GM18499 (cell line): ENCODE results near the gene MAT2B.
"Not testable (repeated sequence)": the region's sequence is repeated elsewhere in the genome, so short reads cannot be mapped to it uniquely, and the experiment has no call there.

ENCODE experiments used
- ATAC-seq: cut with Tn5 transposase; IDR thresholded peaks from one replicate; pipeline ENCODE4 v1.9.1; 2021; ENCODE audit warnings: moderate number of reproducible peaks; ENCODE audit not compliant: insufficient read depth, unreplicated experiment

The MAT2B gene

DNA sequence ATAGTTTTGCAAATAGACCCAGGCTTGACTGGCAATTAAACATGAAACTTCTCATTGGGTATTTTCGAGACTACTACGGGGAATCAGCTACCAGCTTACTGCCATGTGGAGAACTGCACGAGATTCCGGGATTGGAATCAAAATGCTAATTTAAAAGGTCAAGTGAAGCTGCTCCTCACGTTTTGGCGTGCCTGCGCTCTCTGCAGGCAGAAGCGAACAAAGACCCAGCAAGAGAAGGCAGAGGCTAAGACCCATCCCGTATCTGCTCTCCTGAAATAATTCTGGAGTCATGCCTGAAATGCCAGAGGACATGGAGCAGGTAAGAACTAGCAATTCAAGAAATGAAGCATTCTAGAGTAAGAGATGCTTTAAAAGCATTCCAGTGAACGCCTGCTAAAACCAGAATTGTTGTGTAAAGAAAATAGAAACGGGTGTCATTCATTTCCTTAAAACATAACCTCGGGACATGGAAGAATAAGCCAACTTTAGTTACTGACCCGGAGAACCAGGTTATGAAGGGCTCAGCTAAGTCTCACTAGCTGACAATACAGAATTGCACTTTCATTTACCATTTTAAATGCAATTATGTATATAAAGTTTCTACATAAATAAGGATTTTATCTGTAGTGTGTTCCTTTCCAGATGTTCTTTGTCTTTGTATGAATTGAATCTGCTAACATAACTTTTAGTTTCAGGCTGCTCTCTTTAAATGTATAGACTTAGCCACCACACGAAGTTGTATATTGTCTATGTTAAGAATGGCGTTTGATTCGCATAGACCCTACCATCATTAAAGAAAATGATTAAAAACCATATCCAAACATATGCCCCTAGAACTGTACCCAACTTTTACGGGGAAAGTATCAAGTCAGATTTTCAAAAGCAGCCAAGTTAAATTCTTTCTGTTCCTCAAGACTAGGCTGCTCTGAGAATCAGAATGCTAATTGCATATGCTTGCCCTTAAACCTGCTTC, 2.0 kb upstream of the MAT2B start:
- ATAC-seq, result no peak

DNA sequence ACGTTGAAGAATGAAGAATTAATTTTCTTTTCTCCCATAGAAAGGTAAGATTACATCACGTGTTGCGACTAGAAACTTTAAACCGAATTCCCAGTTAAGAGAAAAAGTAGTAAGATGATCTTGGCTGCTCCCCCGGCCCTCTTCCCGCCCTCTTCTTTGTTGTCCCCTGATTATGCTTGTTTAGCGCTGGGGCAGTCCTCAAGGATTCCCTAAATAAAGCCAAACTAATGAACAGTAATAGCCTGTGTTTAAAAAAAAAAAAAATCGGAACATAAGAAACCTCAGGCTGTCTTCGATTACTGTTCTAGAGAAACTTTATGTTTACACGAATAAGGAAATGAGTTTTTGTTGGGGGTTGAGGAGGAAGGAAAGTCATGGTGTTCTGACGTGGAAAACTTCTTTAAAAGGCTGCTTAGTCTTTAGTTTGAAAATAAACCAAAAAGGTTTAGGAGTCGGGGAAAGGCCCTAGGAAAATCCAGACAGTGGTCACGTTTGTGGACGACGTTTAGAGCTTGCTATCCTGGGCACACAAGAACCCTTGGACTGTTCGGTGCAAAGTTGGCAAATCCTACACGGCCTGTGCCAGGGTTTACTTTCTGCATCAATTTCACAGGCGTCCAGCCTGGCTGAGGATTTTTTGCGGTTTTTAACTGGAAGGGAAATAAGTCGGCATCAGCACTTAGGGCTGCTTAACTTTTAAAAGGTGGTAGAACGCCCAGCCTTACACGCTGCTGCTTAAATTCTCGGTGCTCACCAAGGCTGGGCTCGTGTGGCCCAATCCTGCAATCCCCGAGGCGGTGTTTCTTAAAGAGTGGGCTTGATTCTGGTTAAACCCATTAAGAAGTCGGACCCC, 1.1 kb upstream of the MAT2B start:
- ATAC-seq, result no peak

DNA sequence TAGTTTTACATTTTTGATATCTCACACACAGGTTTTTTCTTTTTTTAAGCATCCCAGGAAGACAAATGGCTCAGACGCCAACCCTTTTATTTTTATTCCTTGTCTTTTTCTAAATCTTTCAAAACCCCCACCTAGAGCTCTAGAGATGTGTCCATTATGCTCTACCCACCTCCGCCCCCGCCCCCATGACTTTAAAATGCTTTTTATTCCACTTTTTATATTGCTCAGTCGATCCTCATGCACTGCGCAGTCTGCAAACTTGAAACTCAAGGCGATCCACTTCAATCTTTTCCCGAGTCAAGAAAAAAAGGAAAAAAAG, 411 bp upstream of the MAT2B start:
- ATAC-seq, result no peak

DNA sequence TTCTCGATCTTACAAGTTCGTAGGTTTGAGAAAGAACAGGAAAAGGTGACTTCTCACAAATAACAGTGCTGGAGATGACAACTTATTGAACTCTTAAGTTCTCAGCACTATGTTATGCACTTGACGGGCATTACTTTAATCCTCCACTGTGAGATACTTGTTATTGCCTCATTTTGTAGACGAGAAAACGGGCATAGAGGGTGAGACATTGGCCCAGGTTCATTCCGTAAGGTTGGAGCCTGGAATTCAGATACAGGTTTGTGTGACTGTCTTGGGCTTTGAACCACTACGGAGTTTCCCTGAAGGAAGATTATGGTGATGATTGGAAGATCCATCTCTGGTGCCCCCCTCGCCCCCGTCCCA, 657 bp downstream of the MAT2B start:
- ATAC-seq, result peak; percentile 6

- ATAC-seq, result no peak
Measured at GRCh38 chr5:163506726-163507125, 1.3 kb downstream of the MAT2B start.

- ATAC-seq, result no peak
Measured at GRCh38 chr5:163508753-163509152, 3.3 kb downstream of the MAT2B start.

DNA sequence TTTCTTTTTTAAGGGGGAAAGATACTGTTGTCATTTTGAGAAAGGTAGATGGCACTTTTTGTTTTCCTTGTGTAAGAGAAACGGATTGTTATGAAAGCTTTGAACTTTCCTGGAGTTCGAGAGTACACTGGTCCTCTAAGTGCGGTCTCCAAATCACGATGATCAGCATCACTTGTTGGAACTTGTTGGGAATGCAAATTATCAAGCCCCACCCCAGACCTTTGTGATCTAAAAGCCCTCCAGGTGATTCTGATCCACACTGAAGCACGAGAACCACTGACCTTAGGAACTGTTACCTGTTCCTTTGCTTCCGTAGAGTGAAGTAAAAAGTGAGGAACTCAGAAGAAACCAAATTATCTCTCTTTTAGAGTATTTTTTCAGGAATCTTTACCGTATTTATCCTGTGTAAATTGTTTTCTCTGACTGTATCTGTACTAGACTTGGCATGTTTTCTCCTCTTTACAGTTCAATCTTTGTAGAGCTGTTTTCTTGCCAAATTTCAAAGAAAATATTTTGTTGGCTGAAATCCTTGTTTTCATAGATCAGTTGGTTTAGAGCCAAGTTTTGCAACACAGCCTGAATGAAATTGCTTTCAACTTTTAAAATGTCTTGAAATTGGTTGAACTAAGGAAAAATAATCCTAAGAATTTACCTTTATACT, 4.0 kb downstream of the MAT2B start:
- no peak for ATAC-seq

- ATAC-seq, result no peak
Measured at GRCh38 chr5:163512526-163512925, 7.1 kb downstream of the MAT2B start.

DNA sequence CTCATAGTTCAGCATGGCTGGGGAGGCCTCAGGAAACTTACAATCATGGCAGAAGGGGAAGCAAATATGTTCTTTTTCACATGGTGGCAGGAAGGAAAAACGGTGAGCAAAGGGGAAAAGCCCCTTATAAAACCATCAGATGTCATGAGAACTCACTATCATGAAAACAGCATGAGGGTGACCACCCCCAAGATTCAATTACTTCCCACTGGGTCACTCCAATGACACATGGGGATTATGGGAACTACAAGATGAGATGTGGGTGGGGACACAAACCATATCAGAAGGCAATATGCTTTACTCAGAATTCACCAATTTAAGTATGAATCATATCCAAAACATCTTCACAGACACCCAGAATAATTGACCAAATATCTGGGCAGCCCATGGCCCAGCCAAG, 19.7 kb downstream of the MAT2B start:
- ATAC-seq, result no peak

DNA sequence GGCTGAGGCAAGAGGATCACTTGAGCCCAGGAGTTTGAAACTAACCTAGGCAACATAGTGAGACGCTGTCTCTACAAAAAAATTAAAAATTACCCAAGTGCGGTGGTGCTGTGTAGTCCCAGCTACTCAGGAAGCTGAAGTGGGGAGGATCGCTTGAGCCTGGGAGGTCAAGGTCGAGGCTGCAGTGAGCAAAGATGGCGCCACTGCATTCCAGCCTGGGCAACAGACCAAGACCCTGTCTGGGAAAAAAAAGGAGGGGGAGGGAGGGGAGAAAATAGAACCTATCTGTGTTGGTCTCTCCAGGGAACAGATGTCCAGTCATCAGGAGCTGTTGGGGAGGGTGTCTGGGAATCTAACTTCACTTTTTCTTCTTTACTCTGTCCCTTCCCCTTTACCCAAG, 24.3 kb downstream of the MAT2B start:
- no peak for ATAC-seq

DNA sequence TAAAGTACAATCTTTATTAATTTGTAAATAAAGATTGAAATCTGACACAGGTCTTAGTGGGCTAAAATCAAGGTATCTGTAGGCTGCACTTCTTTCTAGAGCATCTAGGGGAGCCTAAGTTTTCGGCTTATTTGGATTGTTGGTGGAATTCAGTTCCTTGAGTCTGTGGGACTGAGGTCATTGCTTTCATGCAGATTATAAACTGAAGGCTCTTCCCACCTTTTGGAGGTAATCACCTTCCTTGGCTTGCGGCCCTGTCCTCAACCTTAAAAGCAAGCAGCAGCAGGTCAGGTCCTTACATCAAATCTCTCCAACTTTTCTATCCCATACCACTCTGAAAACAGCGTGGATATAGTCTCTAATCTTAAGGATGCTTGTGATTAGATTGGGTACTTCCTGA, 25.9 kb downstream of the MAT2B start:
- no peak for ATAC-seq

DNA sequence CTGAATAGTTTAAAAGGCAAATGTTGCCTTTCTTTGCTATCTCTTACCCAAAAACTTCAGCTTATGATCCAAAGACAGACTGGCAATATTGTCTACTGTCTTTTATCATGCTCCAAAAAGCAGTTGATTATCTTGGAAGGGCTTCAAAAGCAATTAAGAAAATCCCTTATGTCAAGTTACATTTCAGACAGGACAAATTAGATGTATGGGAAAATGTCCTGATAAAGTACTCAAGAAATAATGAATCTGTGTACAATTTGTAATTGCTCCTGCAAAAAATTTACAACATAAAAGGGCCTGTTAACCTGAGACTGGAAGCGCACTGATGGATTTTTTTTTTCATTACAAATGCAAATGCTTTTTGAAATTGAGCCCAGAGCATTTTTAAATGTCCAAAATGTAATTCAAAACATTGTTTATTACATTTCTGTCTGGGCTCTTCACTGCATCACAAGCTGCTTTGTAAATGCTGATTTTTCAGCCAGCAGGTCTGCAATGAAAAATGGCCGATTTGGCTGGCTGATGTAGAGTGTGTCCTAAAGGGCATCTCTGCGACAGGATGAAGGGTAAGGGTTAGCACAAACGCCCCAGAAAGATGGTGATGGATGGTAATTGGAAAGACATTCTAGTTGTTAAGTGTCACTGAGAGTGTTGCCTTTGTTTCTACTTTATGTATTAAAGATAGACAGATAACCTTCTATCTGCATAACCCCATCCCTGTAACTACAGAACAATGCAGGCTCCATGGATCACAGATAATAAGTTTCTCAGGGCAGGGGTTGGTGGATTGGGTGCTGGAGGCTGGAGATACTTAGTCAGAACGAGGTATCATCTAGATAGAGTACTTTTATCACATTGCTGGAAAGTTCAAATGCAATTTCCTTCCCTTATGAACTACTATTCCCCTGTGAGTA, 27.0 kb downstream of the MAT2B start:
- ATAC-seq, result no peak

DNA sequence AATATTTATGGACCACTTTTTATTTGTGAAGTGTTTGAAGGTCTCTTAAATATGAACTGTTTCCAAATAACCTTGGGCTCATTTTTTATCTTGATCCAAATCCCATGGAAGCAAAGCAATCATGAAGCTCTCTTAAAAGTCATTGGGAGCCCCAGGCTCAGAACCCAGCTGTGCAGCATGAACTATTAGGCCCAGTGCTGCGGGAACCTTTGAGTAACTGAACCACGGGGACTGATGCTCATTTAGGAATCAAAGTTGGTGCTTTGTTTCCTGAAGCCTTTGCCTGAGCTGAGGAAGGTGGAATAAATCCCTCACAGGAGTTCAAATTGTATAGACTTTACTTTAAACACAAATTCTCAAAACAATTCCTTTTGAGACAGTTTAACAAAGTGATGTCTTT, 27.8 kb downstream of the MAT2B start:
- ATAC-seq, result no peak

- ATAC-seq, result no peak
Measured at GRCh38 chr5:163534492-163535094, 29.2 kb downstream of the MAT2B start.

GRCh38 chr5:163535290-163535689, 29.9 kb downstream of the MAT2B start:
- no peak for ATAC-seq

DNA sequence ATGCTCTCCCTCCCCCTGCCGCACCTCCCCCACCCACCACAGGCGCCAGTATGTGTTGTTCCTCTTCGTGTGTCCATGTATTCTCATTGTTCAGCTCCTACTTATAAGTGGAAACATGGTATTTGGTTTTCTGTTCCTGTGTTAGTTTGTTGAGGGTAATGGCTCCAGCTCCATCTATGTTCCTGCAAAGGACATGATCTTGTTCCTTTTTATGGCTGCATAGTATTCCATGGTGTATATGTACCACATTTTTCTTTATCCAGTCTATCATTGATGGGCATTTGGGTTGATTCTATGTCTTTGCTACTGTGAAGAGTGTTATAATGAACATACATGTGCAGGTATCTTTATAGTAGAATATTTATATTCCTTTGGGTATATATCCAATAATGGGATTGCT, 31.0 kb downstream of the MAT2B start:
- ATAC-seq, result not testable (repeated sequence)

GRCh38 chr5:163540696-163541095, 35.3 kb downstream of the MAT2B start:
- ATAC-seq, result no peak

- ATAC-seq, result no peak
Measured at GRCh38 chr5:163542771-163543170, 37.4 kb downstream of the MAT2B start.

DNA sequence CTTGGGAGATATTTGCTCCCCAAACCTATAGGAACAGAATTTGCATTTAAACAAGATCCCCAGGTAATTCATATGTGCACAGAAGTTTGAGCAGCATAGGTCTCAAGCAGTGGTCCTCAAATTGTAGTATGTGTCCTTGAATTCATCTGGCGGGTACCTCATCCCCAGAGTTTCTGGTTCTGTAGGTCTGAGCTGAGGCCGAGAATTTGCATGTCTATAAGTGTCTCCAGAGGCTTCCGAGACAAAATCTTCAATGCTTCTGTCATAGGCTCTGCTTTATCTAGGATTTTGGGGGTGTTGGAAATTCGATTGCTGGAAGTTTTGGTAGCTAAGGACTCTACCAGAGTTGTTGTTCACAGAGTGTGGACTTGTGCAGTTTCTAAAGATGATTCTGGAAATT, 38.6 kb downstream of the MAT2B start:
- no peak for ATAC-seq

DNA sequence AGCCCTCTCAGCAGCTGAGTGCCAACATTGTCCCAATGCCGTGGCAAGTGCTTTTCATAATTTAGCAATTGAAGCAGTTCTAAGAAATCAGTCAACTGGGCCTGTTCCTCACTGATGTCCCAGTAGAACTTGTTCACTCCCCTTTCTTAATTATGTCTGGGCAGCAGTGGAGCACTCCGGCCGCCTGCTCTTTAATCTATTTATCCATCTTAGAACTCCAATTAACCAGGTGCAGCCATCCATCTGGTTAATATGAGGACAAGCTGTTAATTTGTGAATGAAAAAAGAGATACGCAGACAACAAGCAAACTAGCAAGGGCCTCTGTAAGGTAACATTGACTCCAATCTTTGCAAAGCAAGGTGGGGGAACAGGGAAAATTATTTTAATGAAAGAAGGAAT, 39.4 kb downstream of the MAT2B start:
- ATAC-seq, result no peak
